Rectal smooth muscle tissue (tissue), 1 donor: ENCODE results near the gene AGT.

ENCODE experiments used
- H3K27ac ChIP-seq: one replicate; pipeline ENCODE4 v1.7.0; 2013; ENCODE audit warnings: low read depth, low read length, inconsistent platforms
- H3K27me3 ChIP-seq: one replicate; pipeline ENCODE4 v1.7.0; 2013; ENCODE audit warnings: low read length; ENCODE audit not compliant: control insufficient read depth, insufficient read depth
- H3K36me3 ChIP-seq: one replicate; pipeline ENCODE4 v1.7.0; 2013; ENCODE audit warnings: low read length; ENCODE audit not compliant: control insufficient read depth, insufficient read depth
- H3K4me1 ChIP-seq: one replicate; pipeline ENCODE4 v1.7.0; 2013; ENCODE audit warnings: low read length; ENCODE audit not compliant: control insufficient read depth, insufficient read depth
- H3K4me3 ChIP-seq: one replicate; pipeline ENCODE4 v1.7.0; 2013; ENCODE audit warnings: low read length
- H3K9ac ChIP-seq: one replicate; pipeline ENCODE4 v1.7.0; 2013; ENCODE audit warnings: low read length

The AGT gene

GRCh38 chr1:230690101-230690500 lies 23.8 kb downstream of the AGT start:
- no peak overlapping the region for H3K9ac ChIP-seq
- peaks cover 48% of the 10 kb centered on the region for H3K36me3 ChIP-seq
- no peaks in the 10 kb centered on the region for H3K4me1 ChIP-seq
- no peak overlapping the region for H3K4me3 ChIP-seq
- H3K27ac ChIP-seq = no peak overlapping the region
- H3K27me3 ChIP-seq = no peaks in the 10 kb centered on the region

DNA sequence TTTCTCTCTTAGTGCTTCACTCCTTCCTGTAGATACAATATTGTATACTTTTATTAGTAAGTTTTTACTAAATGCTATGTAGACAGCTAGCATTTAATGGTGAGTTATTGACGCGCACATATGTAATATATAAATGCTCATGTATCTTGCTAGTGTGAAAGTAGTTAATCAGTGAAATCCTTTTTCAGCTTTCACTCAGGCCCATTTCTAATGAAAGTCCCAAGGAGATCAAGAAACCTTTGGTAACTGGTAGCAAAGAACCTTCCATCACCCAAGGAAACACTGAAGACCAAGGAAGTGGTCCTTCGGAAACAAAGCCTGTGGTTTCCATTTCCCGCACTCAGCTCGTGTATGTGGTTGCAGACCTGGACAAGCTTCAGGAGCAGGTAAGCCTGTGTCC lies 27.2 kb downstream of the AGT start:
- Histone ChIP-seq H3K27ac (no peak overlapping the region), H3K36me3 (peaks cover 39% of the 10 kb centered on the region), H3K27me3 (no peaks in the 10 kb centered on the region), H3K4me3 (no peak overlapping the region), H3K9ac (no peak overlapping the region), H3K4me1 (peaks cover 6% of the 10 kb centered on the region)

DNA sequence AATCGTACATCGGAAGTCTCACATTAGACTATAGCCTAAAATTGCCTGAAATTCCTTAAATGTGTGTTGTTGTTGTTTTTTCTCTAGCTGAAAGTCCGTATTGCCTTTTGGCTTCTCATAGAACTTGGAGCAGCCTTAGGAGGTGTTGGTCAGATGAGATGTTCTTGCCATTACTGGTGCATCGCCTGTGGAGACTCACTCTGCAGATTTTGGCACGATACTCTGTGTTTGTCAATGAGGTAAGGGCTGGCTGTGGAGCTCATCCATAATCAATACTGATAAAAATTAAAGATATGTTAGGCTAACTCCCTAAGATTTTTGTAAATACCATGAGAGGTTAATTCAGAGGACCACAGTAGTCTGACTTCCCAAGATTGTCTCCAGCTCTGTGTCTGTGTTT lies 28.9 kb downstream of the AGT start:
- Histone ChIP-seq H3K4me3 (no peak overlapping the region), H3K27me3 (no peaks in the 10 kb centered on the region), H3K4me1 (peaks cover 6% of the 10 kb centered on the region), H3K9ac (no peak overlapping the region), H3K36me3 (peaks cover 28% of the 10 kb centered on the region), H3K27ac (no peak overlapping the region)

DNA sequence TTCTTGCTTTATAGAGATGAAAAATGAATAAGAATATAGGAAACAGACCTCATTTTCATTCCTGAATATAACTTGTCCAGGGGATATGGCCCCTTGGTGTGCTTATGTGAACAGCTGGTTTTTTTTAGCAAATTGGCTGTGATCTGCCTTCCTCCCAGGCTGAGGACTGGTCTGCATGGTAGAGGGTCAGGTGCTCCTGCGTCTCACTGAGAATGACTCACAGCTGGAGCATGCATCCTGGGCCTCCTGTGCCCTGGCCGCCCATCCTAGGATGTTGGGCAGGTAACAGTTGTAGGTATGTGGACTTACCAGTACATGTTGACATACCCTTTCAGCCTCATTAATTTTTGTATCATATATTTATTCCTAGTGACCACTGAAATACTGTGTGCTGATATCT lies 29.8 kb downstream of the AGT start:
- Histone ChIP-seq H3K36me3 (peaks cover 24% of the 10 kb centered on the region), H3K4me1 (peaks cover 6% of the 10 kb centered on the region), H3K9ac (no peak overlapping the region), H3K27ac (no peak overlapping the region), H3K4me3 (no peak overlapping the region), H3K27me3 (no peaks in the 10 kb centered on the region)

- peak overlapping the region; percentile 40 for H3K27ac ChIP-seq
- H3K36me3 ChIP-seq = peaks cover 21% of the 10 kb centered on the region
- H3K27me3 ChIP-seq = no peaks in the 10 kb centered on the region
- no peak overlapping the region for H3K9ac ChIP-seq
- no peak overlapping the region for H3K4me3 ChIP-seq
- H3K4me1 ChIP-seq = peaks cover 6% of the 10 kb centered on the region
Observed at GRCh38 chr1:230682882-230683610, 30.9 kb downstream of the AGT start.

DNA sequence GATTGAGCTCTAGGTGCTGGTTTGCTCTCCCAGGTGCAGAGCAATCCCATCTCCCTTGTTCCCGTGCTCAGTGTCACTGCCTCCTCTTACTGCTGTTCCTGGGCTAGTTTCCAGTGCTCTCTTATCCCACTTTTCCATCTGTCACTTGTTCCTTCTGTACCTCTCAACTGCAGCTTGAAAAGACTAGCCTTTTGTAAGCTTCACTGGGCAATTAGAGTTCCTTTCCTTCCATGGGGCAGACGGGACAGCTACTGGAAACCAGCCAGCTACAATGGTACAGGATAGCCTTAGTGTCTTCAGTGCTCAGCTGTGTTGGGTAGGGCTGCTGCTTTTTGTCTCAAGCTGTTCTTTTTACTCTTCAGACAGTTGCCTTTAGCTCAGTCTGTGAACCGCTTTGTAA lies 31.6 kb downstream of the AGT start:
- no peak overlapping the region for H3K27ac ChIP-seq
- H3K4me3 ChIP-seq = no peak overlapping the region
- H3K27me3 ChIP-seq = no peaks in the 10 kb centered on the region
- H3K9ac ChIP-seq = no peak overlapping the region
- peaks cover 6% of the 10 kb centered on the region for H3K4me1 ChIP-seq
- H3K36me3 ChIP-seq = peaks cover 19% of the 10 kb centered on the region

GRCh38 chr1:230681599-230681998 lies 32.3 kb downstream of the AGT start:
- H3K36me3 ChIP-seq = peaks cover 14% of the 10 kb centered on the region
- no peak overlapping the region for H3K9ac ChIP-seq
- H3K4me3 ChIP-seq = no peak overlapping the region
- peaks cover 6% of the 10 kb centered on the region for H3K4me1 ChIP-seq
- H3K27ac ChIP-seq = no peak overlapping the region
- H3K27me3 ChIP-seq = no peaks in the 10 kb centered on the region

DNA sequence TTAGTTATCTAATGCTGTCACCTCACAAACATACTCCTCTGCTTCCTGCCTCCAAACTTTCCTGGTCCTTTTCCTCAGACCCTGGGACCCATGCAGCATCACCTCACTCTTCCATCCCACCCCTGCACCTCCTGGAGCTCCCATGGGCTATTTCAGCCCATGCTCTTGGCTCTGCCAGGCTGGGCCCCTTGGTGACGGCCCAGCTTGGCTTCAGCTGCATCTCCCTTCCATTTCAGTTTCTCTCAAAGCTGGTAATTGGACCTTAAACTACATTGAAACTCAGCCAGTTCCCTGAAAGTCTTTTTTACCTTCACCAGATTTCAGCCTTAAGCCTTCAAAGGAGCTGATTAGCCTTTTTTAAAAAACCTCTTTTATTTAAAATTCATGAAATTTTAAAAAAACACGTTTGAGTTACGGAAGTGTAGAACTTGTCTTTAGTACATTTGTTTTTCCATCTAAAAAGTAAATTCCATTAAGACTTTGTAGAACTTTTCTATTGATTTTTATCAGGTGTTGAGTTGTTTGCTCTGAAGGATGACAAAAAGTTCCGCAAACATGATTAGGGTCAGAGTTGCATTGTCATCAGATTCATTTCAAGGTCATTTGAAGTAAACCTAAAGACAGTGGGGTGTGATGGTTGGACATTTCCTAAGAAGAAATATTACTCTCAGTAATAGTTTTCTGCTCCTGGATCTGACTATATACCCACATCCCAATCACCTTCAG lies 33.5 kb downstream of the AGT start:
- H3K36me3 ChIP-seq = peaks cover 12% of the 10 kb centered on the region
- H3K27me3 ChIP-seq = no peaks in the 10 kb centered on the region
- peaks cover 6% of the 10 kb centered on the region for H3K4me1 ChIP-seq
- no peak overlapping the region for H3K9ac ChIP-seq
- H3K4me3 ChIP-seq = no peak overlapping the region
- H3K27ac ChIP-seq = no peak overlapping the region

GRCh38 chr1:230679825-230680224 lies 34.1 kb downstream of the AGT start:
- Histone ChIP-seq H3K9ac (no peak overlapping the region), H3K4me3 (no peak overlapping the region), H3K27ac (no peak overlapping the region), H3K4me1 (peaks cover 6% of the 10 kb centered on the region), H3K27me3 (no peaks in the 10 kb centered on the region), H3K36me3 (peaks cover 7% of the 10 kb centered on the region)

DNA sequence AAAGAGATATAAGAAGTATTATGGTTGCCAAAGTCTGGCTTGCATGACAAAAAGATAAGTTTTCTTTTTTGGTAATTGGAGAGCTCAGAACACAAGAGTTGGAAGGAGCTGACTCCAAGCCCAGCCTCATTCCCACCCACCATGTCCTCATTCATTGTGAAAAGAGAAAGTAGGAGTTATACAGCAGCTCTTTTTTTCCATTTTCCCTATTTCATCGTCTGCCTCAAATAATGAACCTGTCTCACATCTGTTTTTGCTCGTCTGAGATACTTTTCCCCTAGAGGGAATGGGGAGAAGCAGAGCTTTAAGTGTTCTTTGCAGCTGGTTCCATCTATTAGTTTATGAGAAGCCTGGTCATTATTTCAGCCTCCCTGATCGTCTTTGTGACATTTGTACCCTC lies 34.7 kb downstream of the AGT start:
- peaks cover 6% of the 10 kb centered on the region for H3K4me1 ChIP-seq
- no peaks in the 10 kb centered on the region for H3K27me3 ChIP-seq
- no peak overlapping the region for H3K4me3 ChIP-seq
- H3K36me3 ChIP-seq = peaks cover 4% of the 10 kb centered on the region
- H3K9ac ChIP-seq = no peak overlapping the region
- no peak overlapping the region for H3K27ac ChIP-seq

GRCh38 chr1:230677200-230677599 lies 36.7 kb downstream of the AGT start:
- Histone ChIP-seq H3K36me3 (peaks cover 6% of the 10 kb centered on the region), H3K27me3 (no peaks in the 10 kb centered on the region), H3K9ac (no peak overlapping the region), H3K4me1 (peaks cover 2% of the 10 kb centered on the region), H3K4me3 (no peak overlapping the region), H3K27ac (no peak overlapping the region)

- Histone ChIP-seq H3K27ac (no peak overlapping the region), H3K36me3 (peaks cover 22% of the 10 kb centered on the region), H3K9ac (no peak overlapping the region), H3K27me3 (no peaks in the 10 kb centered on the region), H3K4me1 (no peaks in the 10 kb centered on the region), H3K4me3 (no peak overlapping the region)
Observed at GRCh38 chr1:230674581-230674980, 39.3 kb downstream of the AGT start.

GRCh38 chr1:230669543-230669942 lies 44.4 kb downstream of the AGT start:
- Histone ChIP-seq H3K27ac (no peak overlapping the region), H3K9ac (no peak overlapping the region), H3K36me3 (peaks cover 43% of the 10 kb centered on the region), H3K27me3 (no peaks in the 10 kb centered on the region), H3K4me3 (no peak overlapping the region), H3K4me1 (no peaks in the 10 kb centered on the region)
